DOHH2 (cell line): Measurements from ENCODE around the gene SEMA4C.

Experiments
- EZH2phosphoT487 ChIP-seq: fragments of 200-600 bp; sonication (generic); IDR thresholded peaks from 2 replicates; pipeline ENCODE4 v1.6.1; 2017; ENCODE audit warnings: borderline replicate concordance, mild to moderate bottlenecking, antibody characterized with exemption, low read length, moderate library complexity, mixed read lengths
- TF ChIP-seq, protein P1 (sequence below): fragments of 200-600 bp; sonication (generic); IDR thresholded peaks from one replicate; pipeline ENCODE4 v1.5.1; 2014; ENCODE audit warnings: antibody characterized with exemption, mild to moderate bottlenecking, low read depth, low read length; ENCODE audit not compliant: poor library complexity, severe bottlenecking

DNA sequence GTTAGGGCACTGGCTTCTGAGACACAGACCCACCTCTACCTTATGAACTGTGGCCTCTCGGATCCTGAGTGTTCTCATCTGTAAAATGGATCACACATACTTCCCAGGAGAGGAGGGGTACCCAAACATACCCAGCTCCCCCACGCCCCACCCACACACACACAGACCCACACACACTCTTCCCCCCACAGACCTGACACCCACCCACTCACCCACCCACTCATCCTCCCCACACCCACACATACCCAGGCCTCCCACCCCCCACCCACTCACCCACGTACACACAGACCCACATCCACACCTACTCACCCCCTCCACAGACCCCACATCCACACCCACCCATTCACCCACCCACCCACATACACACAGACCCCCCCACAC lies 24.3 kb upstream of the SEMA4C start:
- TF ChIP-seq, protein P1, sequence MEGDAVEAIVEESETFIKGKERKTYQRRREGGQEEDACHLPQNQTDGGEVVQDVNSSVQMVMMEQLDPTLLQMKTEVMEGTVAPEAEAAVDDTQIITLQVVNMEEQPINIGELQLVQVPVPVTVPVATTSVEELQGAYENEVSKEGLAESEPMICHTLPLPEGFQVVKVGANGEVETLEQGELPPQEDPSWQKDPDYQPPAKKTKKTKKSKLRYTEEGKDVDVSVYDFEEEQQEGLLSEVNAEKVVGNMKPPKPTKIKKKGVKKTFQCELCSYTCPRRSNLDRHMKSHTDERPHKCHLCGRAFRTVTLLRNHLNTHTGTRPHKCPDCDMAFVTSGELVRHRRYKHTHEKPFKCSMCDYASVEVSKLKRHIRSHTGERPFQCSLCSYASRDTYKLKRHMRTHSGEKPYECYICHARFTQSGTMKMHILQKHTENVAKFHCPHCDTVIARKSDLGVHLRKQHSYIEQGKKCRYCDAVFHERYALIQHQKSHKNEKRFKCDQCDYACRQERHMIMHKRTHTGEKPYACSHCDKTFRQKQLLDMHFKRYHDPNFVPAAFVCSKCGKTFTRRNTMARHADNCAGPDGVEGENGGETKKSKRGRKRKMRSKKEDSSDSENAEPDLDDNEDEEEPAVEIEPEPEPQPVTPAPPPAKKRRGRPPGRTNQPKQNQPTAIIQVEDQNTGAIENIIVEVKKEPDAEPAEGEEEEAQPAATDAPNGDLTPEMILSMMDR, result no peak
- no peak for TF ChIP-seq EZH2phosphoT487
